OCI-LY7 (cell line): ENCODE measurements around the gene APBB1IP. TPM values are rescaled to one million over a fixed set of nuclear protein-coding genes. Genes with fewer than 3 reads are reported as not detected.
"Not testable (repeated sequence)": the region's sequence is repeated elsewhere in the genome, so short reads cannot be mapped to it uniquely, and the experiment has no call there.

Experiments used
- BruUV-seq: library from RNA; stranded (reverse); fragments of 400-500 nt; replicated peaks from 2 replicates; lab custom pipeline; 2021; lab: Mats Ljungman, UMichigan
- CTCF ChIA-PET: fragments of 300-600 bp; sonication (Branson Sonifier 250); formaldehyde crosslinking; loops from one replicate; lab custom pipeline; 2022; ENCODE audit warnings: antibody characterized with exemption; ENCODE audit not compliant: unreplicated experiment; lab: Charles Lee
- POLR2A ChIA-PET: fragments of 300-600 bp; sonication (Branson Sonifier 250); formaldehyde crosslinking; loops from one replicate; lab custom pipeline; 2022; ENCODE audit warnings: antibody characterized with exemption; lab: Charles Lee
- DNase-seq: peaks from one replicate; pipeline ENCODE4 v3.0.0-alpha.2; 2015; ENCODE audit warnings: low spot score
- H2AFZ ChIP-seq: fragments of 200-600 bp; sonication (generic), shearing (Covaris generic); 2 replicates; pipeline ENCODE4 v1.6.1; 2014; ENCODE audit warnings: mild to moderate bottlenecking, antibody characterized with exemption, low read length, moderate library complexity
- H3K27ac ChIP-seq: fragments of 200-600 bp; sonication (generic); 2 replicates; pipeline ENCODE4 v1.5.1; 2014; ENCODE audit warnings: mixed run types, low read depth, mild to moderate bottlenecking, moderate library complexity, low read length, inconsistent platforms; ENCODE audit not compliant: poor library complexity, severe bottlenecking
- H3K36me3 ChIP-seq: fragments of 200-600 bp; sonication (generic); 2 replicates; pipeline ENCODE4 v1.6.1; 2014; ENCODE audit warnings: mild to moderate bottlenecking, antibody characterized with exemption, low read length, moderate library complexity, mixed read lengths; ENCODE audit not compliant: insufficient read depth
- H3K4me1 ChIP-seq: fragments of 200-600 bp; sonication (generic); 2 replicates; pipeline ENCODE4 v1.5.1; 2014; ENCODE audit warnings: mild to moderate bottlenecking, low read length; ENCODE audit not compliant: insufficient read depth, poor library complexity, severe bottlenecking
- H3K4me2 ChIP-seq: fragments of 200-600 bp; sonication (generic); 2 replicates; pipeline ENCODE4 v1.6.1; 2014; ENCODE audit warnings: mild to moderate bottlenecking, low read length
- H3K4me3 ChIP-seq: fragments of 200-600 bp; sonication (generic); 2 replicates; pipeline ENCODE4 v1.5.1; 2014; ENCODE audit warnings: mild to moderate bottlenecking, low read depth, low read length; ENCODE audit not compliant: poor library complexity, severe bottlenecking
- H3K79me2 ChIP-seq: fragments of 200-600 bp; sonication (generic); 2 replicates; pipeline ENCODE4 v1.6.1; 2016; ENCODE audit warnings: low read depth, mild to moderate bottlenecking, low read length, moderate library complexity, mixed read lengths; ENCODE audit not compliant: insufficient read depth
- H3K9me2 ChIP-seq: fragments of 200-600 bp; sonication (generic); 2 replicates; pipeline ENCODE4 v1.6.1; 2016; ENCODE audit warnings: mild to moderate bottlenecking, low read length, mixed read lengths; ENCODE audit not compliant: insufficient read depth
- H3K9me3 ChIP-seq: fragments of 200-600 bp; sonication (generic); 2 replicates; pipeline ENCODE4 v1.6.1; 2014; ENCODE audit warnings: mild to moderate bottlenecking, mixed run types, low read length, mixed read lengths
- H4K20me1 ChIP-seq: fragments of 200-600 bp; sonication (generic); 2 replicates; pipeline ENCODE4 v1.6.1; 2014; ENCODE audit warnings: mild to moderate bottlenecking, antibody characterized with exemption, low read length, moderate library complexity, mixed read lengths; ENCODE audit not compliant: insufficient read depth
- CTCF ChIP-seq: fragments of 200-600 bp; sonication (generic); conservative IDR thresholded peaks from 2 replicates; pipeline ENCODE4 v1.5.1; 2014; ENCODE audit warnings: mild to moderate bottlenecking, antibody characterized with exemption, low read length, moderate library complexity, mixed read lengths
- EZH2phosphoT487 ChIP-seq: fragments of 200-600 bp; sonication (generic); IDR thresholded peaks from 2 replicates; pipeline ENCODE4 v1.6.1; 2018; ENCODE audit warnings: low read depth, borderline replicate concordance, mild to moderate bottlenecking, mixed run types, antibody characterized with exemption, low read length, moderate library complexity, mixed read lengths
- intact Hi-C: fragments of 100-400 bp; cut with micrococcal nuclease; formaldehyde crosslinking; loops from one replicate; pipeline ENCODE4 v1.10.0; 2022; ENCODE audit not compliant: unreplicated experiment
- total RNA-seq, 2 experiments: library from RNA; depleted of rRNA in 1 of 2; stranded (reverse); fragments of >200 nt in 1 of 2; shearing (Covaris generic) in 1 of 2; gene quantifications; 2 replicates each; pipeline ENCODE4 v1.2.3, GENCODE V29; 2014 to 2022

The APBB1IP gene
- total RNA-seq, 2 experiments from 2014 or later = 65.8 to 167 TPM

GRCh38 chr10:26391701-26392695, 46.1 kb upstream of the APBB1IP start:
- TF ChIP-seq EZH2phosphoT487 (no peak), CTCF (no peak)
- Histone ChIP-seq H3K4me1 (peaks cover 17% of the 10 kb centered on the region), H3K9me2 (no peaks in the 10 kb centered on the region), H4K20me1 (no peaks in the 10 kb centered on the region), H3K9me3 (0 out of 2 replicates have a peak, but pooled peaks cover 7% of the 10 kb centered on the region), H3K36me3 (peaks cover 2% of the 10 kb centered on the region; the same call in 1 of the 2 replicates), H3K4me3 (no peak overlapping the region), H3K4me2 (0 out of 2 replicates have a peak overlapping the region, but pooled peaks have one; percentile 7), H3K79me2 (no peaks in the 10 kb centered on the region), H2AFZ (peak overlapping the region; percentile 64; the same call in 1 of the 2 replicates), H3K27ac (no peak overlapping the region)
- intact Hi-C loops = no loop called here
- no TSS peak for BruUV-seq
- CTCF ChIA-PET = no interaction called here
- peak; percentile 32 for DNase-seq
- POLR2A ChIA-PET = interaction anchor here (0.7 kb wide), 3 partner anchors 9 to 546 kb away, joined by 3 read pairs; no protein-coding TSS in a partner anchor

- H3K4me1 ChIP-seq, H3K4me3 ChIP-seq, H3K9me2 ChIP-seq, intact Hi-C loops, DNase-seq, CTCF ChIA-PET, H3K4me2 ChIP-seq, H3K36me3 ChIP-seq, BruUV-seq, H3K27ac ChIP-seq, H2AFZ ChIP-seq, H3K79me2 ChIP-seq, H3K9me3 ChIP-seq, H4K20me1 ChIP-seq: not testable (repeated sequence)
- POLR2A ChIA-PET = interaction anchor here (0.9 kb wide), 1 partner anchor 11 kb away, joined by 3 read pairs; no protein-coding TSS in a partner anchor
Observed at GRCh38 chr10:26398353-26398752, 39.8 kb upstream of the APBB1IP start.

GRCh38 chr10:26407406-26407969, 30.7 kb upstream of the APBB1IP start:
- DNase-seq = no peak
- Histone ChIP-seq H3K9me2 (no peaks in the 10 kb centered on the region), H3K36me3 (no peaks in the 10 kb centered on the region), H3K27ac (no peak overlapping the region), H3K4me3 (no peak overlapping the region), H3K9me3 (no peaks in the 10 kb centered on the region), H2AFZ (no peak overlapping the region), H3K4me2 (no peak overlapping the region), H3K79me2 (no peaks in the 10 kb centered on the region), H3K4me1 (peaks cover 17% of the 10 kb centered on the region), H4K20me1 (no peaks in the 10 kb centered on the region)
- intact Hi-C loops = no loop called here
- TF ChIP-seq EZH2phosphoT487 (no peak), CTCF (no peak)
- BruUV-seq = no TSS peak
- CTCF ChIA-PET = no interaction called here
- POLR2A ChIA-PET = interaction anchor here (1.4 to 1.5 kb wide), 2 partner anchors 10 to 14 kb away, joined by 3 to 5 read pairs; no protein-coding TSS in a partner anchor
